HFF-Myc (cell line): ENCODE results near the gene PHF12.

ENCODE experiments used
- DNase-seq: peaks from one replicate; pipeline ENCODE4 v3.0.0-alpha.2; 2011; ENCODE audit warnings: low read depth; ENCODE audit errors: extremely low read depth
- H3K4me3 ChIP-seq: replicated peaks from 2 replicates; pipeline ENCODE4 v1.5.1; 2011; ENCODE audit warnings: low read depth, mild to moderate bottlenecking, control low read depth, low read length
- CTCF ChIP-seq: IDR thresholded peaks from 2 replicates; pipeline ENCODE4 v1.5.1; 2012; ENCODE audit warnings: mild to moderate bottlenecking, low read depth, low read length, control low read depth; ENCODE audit errors: missing control alignments

PHF12 gene

GRCh38 chr17:28992625-28993600 is 41.6 kb upstream of the PHF12 start:
- DNase-seq = no peak
- no peak for TF ChIP-seq CTCF
- no peak overlapping the region for H3K4me3 ChIP-seq

GRCh38 chr17:28992185-28992584 is 40.9 kb upstream of the PHF12 start:
- no peak overlapping the region for H3K4me3 ChIP-seq
- DNase-seq = no peak
- TF ChIP-seq CTCF = no peak

GRCh38 chr17:28991779-28992178 is 40.5 kb upstream of the PHF12 start:
- no peak overlapping the region for H3K4me3 ChIP-seq
- DNase-seq = no peak
- TF ChIP-seq CTCF = no peak

DNA sequence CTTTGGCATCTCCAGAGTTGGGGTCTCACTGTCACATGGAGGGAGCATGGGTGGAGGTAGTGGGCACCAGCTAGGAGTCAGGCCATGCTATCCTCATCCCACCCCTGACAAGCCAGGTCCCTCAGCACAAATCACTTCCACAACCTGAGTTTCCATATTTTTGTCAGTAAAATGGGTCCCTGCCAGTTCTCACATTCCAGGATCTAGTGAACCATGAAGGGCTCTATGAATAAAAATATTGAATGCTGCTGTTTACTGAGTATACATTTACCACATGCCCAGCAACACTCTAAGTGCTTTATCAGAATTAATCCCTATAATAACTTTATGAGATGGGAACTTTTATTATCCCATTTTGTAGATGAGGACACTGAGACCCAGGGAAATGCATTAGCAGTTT is 37.7 kb upstream of the PHF12 start:
- H3K4me3 ChIP-seq = no peak overlapping the region
- TF ChIP-seq CTCF = no peak
- no peak for DNase-seq

DNA sequence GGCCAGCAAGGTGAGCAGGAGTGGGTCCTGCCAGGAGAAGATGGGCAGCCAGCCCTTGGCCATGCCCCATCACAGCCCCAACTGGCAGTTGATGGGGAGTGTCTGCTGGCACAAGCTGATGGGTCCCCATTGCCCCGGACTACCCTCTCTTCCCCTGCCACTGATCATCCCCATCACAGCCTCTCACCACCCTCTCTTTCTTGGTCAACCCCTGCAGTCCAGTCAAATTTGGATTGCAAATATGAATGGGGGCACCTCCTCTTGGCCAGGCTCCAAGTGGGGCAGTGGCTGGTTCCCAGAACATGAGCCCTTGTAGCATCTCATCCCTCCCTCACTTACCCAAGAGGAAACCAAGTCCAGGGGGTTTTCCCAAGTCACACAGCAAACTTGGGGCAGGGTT is 37.2 kb upstream of the PHF12 start:
- TF ChIP-seq CTCF = no peak
- no peak overlapping the region for H3K4me3 ChIP-seq
- no peak for DNase-seq

GRCh38 chr17:28986714-28987655 is 35.7 kb upstream of the PHF12 start:
- H3K4me3 ChIP-seq = no peak overlapping the region
- no peak for TF ChIP-seq CTCF
- DNase-seq = no peak
